Dendritic cell treated with granulocyte-macrophage colony-stimulating factor and Interleukin-4, amounts not matched to agents 40 ng/mL and 50 ng/mL, for 4 days (primary cell): ENCODE results near the gene VPS8.

Experiments used
- H3K27ac Mint-ChIP-seq: one replicate; pipeline ENCODE4 v1.8.0; 2022; ENCODE audit warnings: mild to moderate bottlenecking, mixed read lengths
- H3K27me3 Mint-ChIP-seq: one replicate; pipeline ENCODE4 v1.8.0; 2022; ENCODE audit warnings: mild to moderate bottlenecking, mixed read lengths
- H3K36me3 Mint-ChIP-seq: one replicate; pipeline ENCODE4 v1.8.0; 2022; ENCODE audit warnings: low read depth, mixed read lengths
- H3K4me1 Mint-ChIP-seq: one replicate; pipeline ENCODE4 v1.8.0; 2022; ENCODE audit warnings: low read depth, mixed read lengths
- H3K4me3 Mint-ChIP-seq: one replicate; pipeline ENCODE4 v1.8.0; 2022; ENCODE audit warnings: mild to moderate bottlenecking, moderate library complexity, mixed read lengths
- H3K9me3 Mint-ChIP-seq: one replicate; pipeline ENCODE4 v1.8.0; 2022; ENCODE audit warnings: mixed read lengths
- intact Hi-C: fragments of 100-400 bp; cut with micrococcal nuclease; formaldehyde crosslinking; loops from one replicate; pipeline ENCODE4 v1.15.0; 2022

The VPS8 gene

DNA sequence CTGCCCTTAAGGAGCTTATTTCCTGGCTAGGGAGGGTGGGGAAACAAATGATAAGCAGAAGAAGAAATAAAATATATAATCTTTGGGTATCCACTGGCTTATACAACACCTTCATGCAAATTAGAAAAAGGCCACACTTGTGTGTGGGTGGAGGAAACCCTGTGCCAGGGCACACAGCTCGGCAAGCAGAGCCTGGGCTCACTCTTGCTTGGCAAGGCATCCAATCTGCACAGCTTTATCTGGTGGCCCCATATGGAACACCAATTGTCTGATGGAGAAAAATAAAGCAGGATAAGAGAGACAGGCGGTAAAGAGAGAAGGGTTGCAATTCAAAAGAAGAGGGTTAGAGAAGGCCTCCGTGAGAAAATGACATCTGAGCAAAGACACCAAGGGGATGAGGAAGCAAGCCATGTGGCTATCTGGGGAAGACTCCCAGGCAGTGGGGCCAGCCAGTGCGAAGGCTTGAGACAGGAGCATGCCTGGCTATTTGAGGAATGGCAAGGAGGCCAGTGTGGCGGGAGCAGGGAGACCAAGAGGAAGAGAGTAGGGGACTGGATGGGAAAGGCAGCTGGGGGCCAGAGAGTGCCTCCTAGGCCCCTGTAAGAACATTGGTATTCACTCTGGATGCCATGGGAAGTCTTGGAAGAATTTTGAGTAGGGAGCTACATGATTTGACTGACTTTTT is 22.5 kb upstream of the VPS8 start:
- Mint-ChIP-seq H3K27ac (no peak overlapping the region), H3K4me1 (peaks cover 36% of the 10 kb centered on the region), H3K9me3 (no peaks in the 10 kb centered on the region), H3K36me3 (no peaks in the 10 kb centered on the region), H3K27me3 (no peaks in the 10 kb centered on the region), H3K4me3 (no peak overlapping the region)
- intact Hi-C loops = loop anchor here (10.0 kb wide), 1 partner anchor 385 kb away; no protein-coding TSS in a partner anchor

DNA sequence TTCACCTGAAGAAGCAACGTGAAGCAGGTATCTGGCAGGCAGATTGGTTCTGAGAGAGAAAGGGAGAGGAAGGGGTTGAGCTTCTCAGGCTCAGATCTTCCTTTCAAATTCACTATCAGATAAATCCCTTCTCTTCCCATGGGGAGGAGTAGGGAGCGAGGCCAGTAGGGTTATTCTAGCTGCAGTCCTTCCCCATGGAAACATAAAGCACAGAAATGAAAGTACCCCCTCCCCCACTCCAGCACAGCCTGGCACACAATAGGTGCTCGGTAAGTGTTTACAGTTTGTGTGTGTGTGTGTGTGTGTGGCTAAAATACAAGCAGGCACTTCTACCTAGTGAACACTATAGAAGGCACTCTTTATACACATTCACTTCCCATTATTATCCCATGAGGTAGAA is 20.8 kb upstream of the VPS8 start:
- Mint-ChIP-seq H3K27me3 (peaks cover 2% of the 10 kb centered on the region), H3K36me3 (no peaks in the 10 kb centered on the region), H3K4me3 (no peak overlapping the region), H3K4me1 (peaks cover 23% of the 10 kb centered on the region), H3K27ac (no peak overlapping the region), H3K9me3 (no peaks in the 10 kb centered on the region)
- intact Hi-C loops = no loop called here

DNA sequence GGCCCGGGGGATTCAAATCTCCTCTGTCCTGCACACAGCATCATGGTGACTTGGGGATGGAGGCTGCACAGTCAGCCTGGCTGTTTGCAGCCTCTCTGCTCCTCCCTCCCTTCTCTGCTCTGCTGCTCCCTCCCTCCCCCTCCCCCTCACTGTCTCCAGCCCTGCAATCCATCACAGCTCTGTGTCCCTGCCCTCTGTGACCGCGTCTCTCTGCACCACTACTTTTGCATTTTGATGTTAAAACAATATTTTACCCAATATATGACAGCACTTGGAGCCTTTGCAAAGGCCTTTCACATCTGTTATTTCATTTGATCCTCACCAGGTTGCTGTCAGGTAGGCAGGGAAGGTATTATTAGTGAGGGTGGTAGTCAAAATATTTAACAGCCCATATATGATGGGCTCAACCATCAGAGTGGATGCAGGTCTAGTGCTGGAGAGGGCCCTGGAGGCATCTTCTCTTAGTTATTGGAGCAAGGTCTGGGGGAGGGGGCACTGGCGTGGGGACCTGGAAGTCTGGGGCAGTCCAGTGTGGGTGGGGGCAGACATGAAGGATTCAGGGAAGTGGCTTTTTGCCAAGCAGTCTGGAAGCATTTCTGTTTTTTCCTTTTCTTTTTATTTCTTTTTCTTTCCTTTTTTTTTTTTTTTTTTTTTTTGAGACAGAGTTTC is 16.3 kb upstream of the VPS8 start:
- no peak overlapping the region for H3K27ac Mint-ChIP-seq
- intact Hi-C loops = no loop called here
- no peaks in the 10 kb centered on the region for H3K36me3 Mint-ChIP-seq
- peaks cover 7% of the 10 kb centered on the region for H3K27me3 Mint-ChIP-seq
- H3K9me3 Mint-ChIP-seq = no peaks in the 10 kb centered on the region
- no peak overlapping the region for H3K4me3 Mint-ChIP-seq
- peaks cover 25% of the 10 kb centered on the region for H3K4me1 Mint-ChIP-seq

DNA sequence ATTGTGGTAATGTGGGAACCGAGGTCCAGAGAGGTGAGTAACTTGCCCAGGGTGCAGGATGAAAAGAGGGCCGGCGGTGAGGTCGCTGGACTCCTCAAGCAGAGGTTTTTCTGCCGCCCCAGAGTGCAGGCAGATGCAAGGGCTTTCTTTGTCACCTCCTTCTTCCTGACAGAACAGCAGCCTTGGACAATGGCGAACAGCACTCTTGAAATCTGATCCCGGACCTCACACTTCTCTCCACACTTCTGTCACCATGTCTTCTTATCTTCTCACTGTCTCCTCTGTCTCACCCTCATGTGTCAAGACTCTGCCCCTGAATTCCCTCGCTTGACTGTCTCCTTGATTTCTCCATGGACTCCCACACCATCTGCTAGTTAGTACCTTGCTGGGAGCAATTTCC is 15.4 kb upstream of the VPS8 start:
- Mint-ChIP-seq H3K27me3 (peaks cover 14% of the 10 kb centered on the region), H3K9me3 (no peaks in the 10 kb centered on the region), H3K27ac (no peak overlapping the region), H3K36me3 (no peaks in the 10 kb centered on the region), H3K4me1 (peaks cover 19% of the 10 kb centered on the region), H3K4me3 (no peak overlapping the region)
- intact Hi-C loops = no loop called here

DNA sequence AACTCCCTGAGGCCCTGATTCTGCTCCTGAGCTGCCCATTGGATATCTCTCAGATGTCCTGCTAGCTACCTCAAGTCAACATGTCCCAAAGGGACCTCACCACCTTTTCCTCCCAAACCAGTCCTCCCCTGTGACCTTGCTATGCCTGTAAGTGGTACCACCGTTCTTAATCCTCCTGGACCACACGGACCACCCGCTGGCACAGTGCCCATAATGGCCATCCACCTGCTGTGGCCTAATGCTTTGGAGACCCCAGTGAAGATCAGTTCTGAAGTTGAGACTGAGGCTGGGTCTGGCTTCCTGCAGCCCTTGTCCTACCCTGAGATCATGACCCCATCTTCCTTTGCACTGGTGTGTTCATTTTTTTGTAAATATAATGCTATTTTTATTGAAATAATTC is 15.0 kb upstream of the VPS8 start:
- Mint-ChIP-seq H3K4me3 (no peak overlapping the region), H3K9me3 (no peaks in the 10 kb centered on the region), H3K4me1 (peaks cover 17% of the 10 kb centered on the region), H3K36me3 (no peaks in the 10 kb centered on the region), H3K27ac (no peak overlapping the region), H3K27me3 (peaks cover 14% of the 10 kb centered on the region)
- intact Hi-C loops = no loop called here

DNA sequence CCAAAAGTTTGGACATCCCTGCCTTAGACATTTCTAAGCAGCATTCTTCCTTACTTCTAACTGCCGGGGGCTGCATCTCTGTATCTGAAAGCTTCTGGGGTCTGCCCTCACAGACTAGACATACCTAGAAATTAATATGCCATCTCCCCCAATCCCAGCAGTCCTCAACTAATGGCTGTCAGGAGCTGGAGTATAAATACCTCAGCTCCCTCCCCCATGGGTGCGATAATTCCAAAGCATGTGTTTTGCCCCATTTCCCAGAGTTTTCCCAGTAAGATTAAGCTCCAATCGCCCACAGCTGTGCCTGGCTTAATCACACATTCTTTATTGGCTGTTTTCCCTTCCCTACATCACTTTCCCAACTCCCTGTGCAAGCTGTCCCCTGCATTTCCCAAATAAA is 13.8 kb upstream of the VPS8 start:
- no peak overlapping the region for H3K27ac Mint-ChIP-seq
- H3K4me3 Mint-ChIP-seq = no peak overlapping the region
- peaks cover 17% of the 10 kb centered on the region for H3K4me1 Mint-ChIP-seq
- no peaks in the 10 kb centered on the region for H3K9me3 Mint-ChIP-seq
- H3K36me3 Mint-ChIP-seq = no peaks in the 10 kb centered on the region
- intact Hi-C loops = no loop called here
- peaks cover 14% of the 10 kb centered on the region for H3K27me3 Mint-ChIP-seq

DNA sequence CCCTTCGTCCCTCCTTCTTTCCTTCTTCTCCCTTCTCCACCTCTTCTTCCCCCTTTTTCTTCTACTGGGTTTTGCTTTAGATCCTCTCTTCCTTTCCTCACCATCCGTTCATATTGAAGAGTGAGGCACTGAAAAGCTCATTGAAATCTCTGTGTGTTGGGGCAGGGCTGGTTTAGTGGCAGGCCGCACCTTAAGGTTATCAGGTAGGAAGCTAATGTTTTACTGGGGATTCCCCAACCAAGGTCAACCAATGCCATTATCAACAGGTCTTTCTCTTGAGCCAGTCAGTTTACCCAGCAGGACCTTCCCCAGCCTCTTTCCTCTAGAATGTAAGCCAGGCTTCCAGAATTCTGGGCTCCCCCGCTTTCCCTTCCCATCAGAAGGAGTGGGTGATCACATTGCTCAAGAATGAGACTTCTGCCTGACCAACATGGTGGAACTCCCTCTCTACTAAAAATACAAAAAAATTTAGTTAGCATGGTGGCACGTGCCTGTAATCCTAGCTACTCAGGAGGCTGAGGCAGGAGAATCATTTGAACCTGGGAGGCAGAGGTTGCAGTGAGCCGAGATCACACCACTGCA is 11.5 kb upstream of the VPS8 start:
- H3K4me1 Mint-ChIP-seq = peaks cover 33% of the 10 kb centered on the region
- H3K27me3 Mint-ChIP-seq = peaks cover 12% of the 10 kb centered on the region
- H3K9me3 Mint-ChIP-seq = no peaks in the 10 kb centered on the region
- H3K4me3 Mint-ChIP-seq = no peak overlapping the region
- H3K36me3 Mint-ChIP-seq = no peaks in the 10 kb centered on the region
- no peak overlapping the region for H3K27ac Mint-ChIP-seq
- intact Hi-C loops = no loop called here

DNA sequence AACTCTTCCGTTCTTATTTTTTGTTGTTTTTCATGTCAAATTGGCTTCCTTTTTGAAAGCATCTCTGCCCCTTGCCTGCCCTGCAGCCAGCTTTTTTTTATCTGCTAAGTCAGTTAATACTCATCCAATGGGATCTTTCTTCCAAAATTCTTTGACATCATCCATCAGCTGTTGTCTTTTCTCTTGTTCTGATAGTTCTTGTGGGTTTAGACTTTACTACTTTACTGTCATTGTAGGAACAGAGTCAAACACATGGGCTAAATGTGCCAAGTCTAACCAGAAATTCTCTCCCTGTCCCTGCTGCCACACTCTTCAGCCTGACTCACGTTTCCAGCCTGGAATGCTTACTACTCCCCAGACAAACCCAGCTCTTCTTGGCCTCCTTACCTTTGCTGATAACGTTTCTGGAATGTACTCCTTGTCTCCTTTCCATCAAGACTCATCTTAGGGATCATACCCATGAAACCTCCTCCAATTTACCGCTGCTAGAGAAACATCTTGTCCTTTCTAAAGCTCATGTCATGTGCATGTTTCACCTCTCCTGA is 10.7 kb upstream of the VPS8 start:
- intact Hi-C loops = no loop called here
- H3K27ac Mint-ChIP-seq = no peak overlapping the region

DNA sequence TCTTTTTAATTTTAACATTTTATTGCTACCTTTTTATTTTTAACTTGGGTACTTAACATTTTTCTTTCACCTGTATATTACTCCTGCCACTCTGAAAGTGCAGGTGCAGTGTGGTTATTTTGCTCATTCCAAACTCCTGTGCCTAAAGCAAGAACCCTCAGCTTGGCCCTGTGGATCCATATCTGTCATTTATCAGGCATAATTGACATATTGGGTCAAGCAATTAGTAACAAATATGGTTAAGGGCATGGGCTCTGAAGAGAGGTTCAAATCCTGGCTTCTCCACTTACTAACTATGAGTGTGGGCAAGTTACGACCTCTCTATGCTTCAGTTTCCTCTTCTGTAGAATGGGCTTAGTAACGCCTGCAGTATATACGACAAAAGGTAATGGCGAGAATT is 9.8 kb upstream of the VPS8 start:
- Mint-ChIP-seq H3K27me3 (peaks cover 12% of the 10 kb centered on the region), H3K9me3 (no peaks in the 10 kb centered on the region), H3K36me3 (no peaks in the 10 kb centered on the region), H3K4me1 (peaks cover 36% of the 10 kb centered on the region), H3K27ac (no peak overlapping the region), H3K4me3 (no peak overlapping the region)
- intact Hi-C loops = no loop called here

More for the DNA sequence above, 10.7 kb upstream of the VPS8 start:
- peaks cover 38% of the 10 kb centered on the region for H3K4me1 Mint-ChIP-seq
- H3K36me3 Mint-ChIP-seq = no peaks in the 10 kb centered on the region
- H3K4me3 Mint-ChIP-seq = no peak overlapping the region
- H3K9me3 Mint-ChIP-seq = no peaks in the 10 kb centered on the region
- peaks cover 12% of the 10 kb centered on the region for H3K27me3 Mint-ChIP-seq

DNA sequence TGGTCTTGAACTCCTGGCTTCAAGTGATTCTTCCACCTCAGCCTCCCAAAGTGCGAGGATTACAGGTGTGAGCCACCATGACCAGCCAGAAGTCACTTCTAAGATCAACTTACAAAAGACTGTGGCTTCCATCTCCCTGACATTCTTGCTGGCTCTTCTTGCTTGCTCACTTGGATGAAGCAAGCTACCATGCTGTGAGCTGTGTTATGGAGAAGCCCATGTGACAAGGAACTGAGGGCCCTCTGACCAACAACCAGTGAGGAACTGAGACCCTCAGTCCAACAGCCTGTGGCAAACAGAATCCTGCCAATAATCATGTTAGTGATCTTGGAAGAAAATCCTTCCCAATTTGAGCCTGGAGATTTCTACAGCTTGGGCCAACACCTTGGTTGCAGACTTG is 7.2 kb upstream of the VPS8 start:
- Mint-ChIP-seq H3K36me3 (no peaks in the 10 kb centered on the region), H3K9me3 (no peaks in the 10 kb centered on the region), H3K4me3 (no peak overlapping the region), H3K27ac (peak overlapping the region; percentile 86), H3K4me1 (peaks cover 40% of the 10 kb centered on the region), H3K27me3 (peaks cover 10% of the 10 kb centered on the region)
- intact Hi-C loops = no loop called here

DNA sequence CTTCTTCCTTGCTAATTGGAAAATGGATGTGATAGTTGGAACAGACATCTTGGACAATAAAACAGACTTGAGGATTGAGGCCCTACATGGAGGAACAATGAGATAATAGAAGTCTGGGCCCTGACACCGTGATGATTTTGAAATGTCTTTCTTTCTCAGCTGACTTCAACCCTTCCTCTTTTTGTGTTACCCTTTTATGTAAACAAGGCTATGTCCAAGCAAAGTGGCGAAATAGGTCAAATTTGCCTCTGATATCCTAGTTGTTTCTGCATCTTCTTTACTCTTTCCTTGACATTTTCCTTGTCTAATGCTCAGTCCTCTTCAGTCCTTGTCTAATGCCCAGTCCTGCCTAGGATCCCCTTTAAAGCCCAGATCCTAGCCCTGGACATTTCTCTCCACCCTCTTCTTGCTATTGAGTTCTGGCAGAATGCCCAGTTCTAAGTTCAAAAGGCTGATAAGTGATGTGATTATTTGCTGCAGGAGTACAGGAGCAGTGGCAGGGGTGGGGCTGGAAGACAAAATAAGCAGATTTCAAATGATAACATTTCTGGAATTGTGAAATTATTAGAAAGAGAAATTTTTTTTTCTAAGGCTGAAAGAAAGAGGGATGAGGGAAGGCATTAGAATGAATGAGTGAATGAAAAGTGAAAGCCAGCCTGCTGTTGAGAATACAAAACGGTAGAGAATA is 6.5 kb upstream of the VPS8 start:
- Mint-ChIP-seq H3K27me3 (peaks cover 7% of the 10 kb centered on the region), H3K27ac (peak overlapping the region; percentile 86), H3K36me3 (no peaks in the 10 kb centered on the region), H3K9me3 (no peaks in the 10 kb centered on the region), H3K4me3 (peak overlapping the region; percentile 57), H3K4me1 (peaks cover 40% of the 10 kb centered on the region)
- intact Hi-C loops = no loop called here

DNA sequence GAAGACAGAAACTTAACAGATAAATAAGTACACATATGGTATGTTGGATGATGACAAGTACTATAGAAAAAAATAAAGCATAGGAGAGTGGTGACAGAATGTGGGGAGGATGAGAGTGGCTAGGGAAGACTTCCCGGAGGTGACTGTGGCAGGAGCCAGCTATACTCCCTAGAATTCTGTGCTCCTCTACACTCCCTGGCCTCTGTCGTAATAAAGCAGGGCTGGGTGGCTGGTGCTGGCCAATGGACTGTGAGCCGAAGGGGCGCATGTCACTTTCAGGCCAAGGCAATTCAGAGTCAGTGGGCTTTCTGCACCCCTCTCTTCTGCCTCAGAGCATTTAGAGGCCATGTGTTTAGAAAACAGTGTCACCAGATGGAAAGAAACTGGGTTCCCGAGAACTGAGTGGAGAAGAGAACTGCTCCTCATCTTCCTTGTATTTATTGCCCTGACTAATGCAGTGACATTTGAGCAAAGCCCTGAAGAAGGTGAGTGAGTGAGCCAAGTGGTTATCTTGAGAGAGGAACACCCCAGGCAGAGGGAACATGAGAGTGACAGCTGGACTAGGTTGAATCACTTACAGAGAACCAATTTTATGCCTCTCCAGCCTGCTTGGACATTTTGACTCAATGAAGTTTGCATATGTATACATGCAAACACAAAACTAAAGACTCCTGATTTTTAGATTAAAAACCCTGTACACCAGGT is 5.2 kb upstream of the VPS8 start:
- Mint-ChIP-seq H3K27me3 (no peaks in the 10 kb centered on the region), H3K9me3 (no peaks in the 10 kb centered on the region), H3K27ac (peak overlapping the region; percentile 37), H3K4me1 (peaks cover 45% of the 10 kb centered on the region), H3K36me3 (peaks cover under 1% of the 10 kb centered on the region), H3K4me3 (no peak overlapping the region)
- intact Hi-C loops = no loop called here

DNA sequence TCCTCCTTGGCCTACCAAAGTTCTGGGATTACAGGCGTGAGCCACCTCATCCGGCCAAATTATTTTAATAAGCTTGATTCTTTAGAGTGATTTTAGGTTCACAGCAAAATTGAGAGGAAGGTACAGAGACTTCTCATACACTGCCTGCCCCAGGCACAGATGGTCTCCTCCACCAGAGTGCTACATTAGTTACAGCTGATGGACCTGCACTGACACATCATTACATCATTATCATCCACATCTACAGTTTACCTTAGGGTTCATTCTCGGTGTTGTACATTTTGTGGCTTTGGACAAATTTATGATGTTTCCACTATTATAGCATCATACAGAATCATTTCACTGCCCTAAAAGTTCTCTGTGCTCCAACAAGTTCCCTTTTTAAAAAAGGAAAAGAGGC is 4.4 kb upstream of the VPS8 start:
- intact Hi-C loops = no loop called here
- peaks cover 6% of the 10 kb centered on the region for H3K36me3 Mint-ChIP-seq
- peaks cover 45% of the 10 kb centered on the region for H3K4me1 Mint-ChIP-seq
- H3K4me3 Mint-ChIP-seq = no peak overlapping the region
- H3K9me3 Mint-ChIP-seq = no peaks in the 10 kb centered on the region
- H3K27me3 Mint-ChIP-seq = no peaks in the 10 kb centered on the region
- H3K27ac Mint-ChIP-seq = no peak overlapping the region
